Glutamatergic neuron (in vitro differentiated cells): ENCODE data around the gene WWOX. TPM values are rescaled to one million over a fixed set of nuclear protein-coding genes. Genes with fewer than 3 reads are reported as not detected.

ENCODE experiments used
- DNase-seq: peaks from one replicate; pipeline ENCODE4 v3.0.0; 2022
- H3K27ac Mint-ChIP-seq: one replicate; pipeline ENCODE4 v1.8.0; 2020; ENCODE audit warnings: mild to moderate bottlenecking, mixed read lengths, inconsistent platforms; ENCODE audit not compliant: unreplicated experiment
- H3K27me3 Mint-ChIP-seq: one replicate; pipeline ENCODE4 v1.8.0; 2020; ENCODE audit warnings: mild to moderate bottlenecking, moderate library complexity, mixed read lengths, inconsistent platforms; ENCODE audit not compliant: unreplicated experiment
- H3K36me3 Mint-ChIP-seq: one replicate; pipeline ENCODE4 v1.8.0; 2020; ENCODE audit warnings: mild to moderate bottlenecking, mixed read lengths, inconsistent platforms; ENCODE audit not compliant: unreplicated experiment
- H3K4me1 Mint-ChIP-seq: one replicate; pipeline ENCODE4 v1.8.0; 2020; ENCODE audit warnings: mild to moderate bottlenecking, low read depth, mixed read lengths, inconsistent platforms; ENCODE audit not compliant: unreplicated experiment
- H3K4me3 Mint-ChIP-seq: one replicate; pipeline ENCODE4 v1.8.0; 2020; ENCODE audit warnings: mild to moderate bottlenecking, mixed read lengths, inconsistent platforms; ENCODE audit not compliant: unreplicated experiment
- H3K9me3 Mint-ChIP-seq: one replicate; pipeline ENCODE4 v1.8.0; 2020; ENCODE audit warnings: mild to moderate bottlenecking, moderate library complexity, mixed read lengths, inconsistent platforms; ENCODE audit not compliant: unreplicated experiment
- total RNA-seq: library from RNA; stranded (reverse); fragmentation: NEBNext Ultra II Directional; extraction: Animal tissue kit (Norgen Biotek cat#: 25700); gene quantifications from one replicate; pipeline ENCODE4 v1.2.1, GENCODE V29; 2021; ENCODE audit not compliant: unreplicated experiment
- TF ChIP-seq, protein P1 (sequence below): fragments of 200-600 bp; sonication (generic); IDR thresholded peaks from one replicate; pipeline ENCODE4 v1.5.0; 2021; ENCODE audit not compliant: partially characterized antibody, unreplicated experiment

Gene WWOX
- total RNA-seq, 1 donor from 2014 or later = 10.3 TPM

DNA sequence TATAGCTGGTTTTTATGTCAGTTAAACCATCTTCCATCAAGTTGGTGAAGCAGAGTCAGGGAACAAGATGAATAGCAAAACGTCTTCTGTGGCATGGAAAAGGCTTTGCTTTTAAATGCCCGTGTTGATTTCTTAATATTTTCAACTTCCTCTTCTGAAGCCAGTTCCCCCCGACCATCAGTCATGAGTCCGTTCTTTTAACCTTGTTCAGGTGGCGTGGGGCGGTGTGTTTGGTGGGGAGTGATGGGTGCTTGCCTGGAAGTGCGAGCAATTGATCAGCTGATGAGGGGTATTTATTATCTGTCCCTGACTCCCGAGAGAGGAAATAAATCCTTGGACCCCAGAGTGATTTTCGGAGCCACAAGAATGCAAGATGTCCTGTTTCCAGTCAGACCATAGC is 147.1 kb downstream of the WWOX start:
- H3K36me3 Mint-ChIP-seq = no peaks in the 10 kb centered on the region
- H3K9me3 Mint-ChIP-seq = no peaks in the 10 kb centered on the region
- TF ChIP-seq, protein P1, sequence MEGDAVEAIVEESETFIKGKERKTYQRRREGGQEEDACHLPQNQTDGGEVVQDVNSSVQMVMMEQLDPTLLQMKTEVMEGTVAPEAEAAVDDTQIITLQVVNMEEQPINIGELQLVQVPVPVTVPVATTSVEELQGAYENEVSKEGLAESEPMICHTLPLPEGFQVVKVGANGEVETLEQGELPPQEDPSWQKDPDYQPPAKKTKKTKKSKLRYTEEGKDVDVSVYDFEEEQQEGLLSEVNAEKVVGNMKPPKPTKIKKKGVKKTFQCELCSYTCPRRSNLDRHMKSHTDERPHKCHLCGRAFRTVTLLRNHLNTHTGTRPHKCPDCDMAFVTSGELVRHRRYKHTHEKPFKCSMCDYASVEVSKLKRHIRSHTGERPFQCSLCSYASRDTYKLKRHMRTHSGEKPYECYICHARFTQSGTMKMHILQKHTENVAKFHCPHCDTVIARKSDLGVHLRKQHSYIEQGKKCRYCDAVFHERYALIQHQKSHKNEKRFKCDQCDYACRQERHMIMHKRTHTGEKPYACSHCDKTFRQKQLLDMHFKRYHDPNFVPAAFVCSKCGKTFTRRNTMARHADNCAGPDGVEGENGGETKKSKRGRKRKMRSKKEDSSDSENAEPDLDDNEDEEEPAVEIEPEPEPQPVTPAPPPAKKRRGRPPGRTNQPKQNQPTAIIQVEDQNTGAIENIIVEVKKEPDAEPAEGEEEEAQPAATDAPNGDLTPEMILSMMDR = no peak
- no peak for DNase-seq
- no peak overlapping the region for H3K4me3 Mint-ChIP-seq
- no peak overlapping the region for H3K27ac Mint-ChIP-seq
- H3K4me1 Mint-ChIP-seq = peaks cover 6% of the 10 kb centered on the region
- H3K27me3 Mint-ChIP-seq = no peaks in the 10 kb centered on the region

DNA sequence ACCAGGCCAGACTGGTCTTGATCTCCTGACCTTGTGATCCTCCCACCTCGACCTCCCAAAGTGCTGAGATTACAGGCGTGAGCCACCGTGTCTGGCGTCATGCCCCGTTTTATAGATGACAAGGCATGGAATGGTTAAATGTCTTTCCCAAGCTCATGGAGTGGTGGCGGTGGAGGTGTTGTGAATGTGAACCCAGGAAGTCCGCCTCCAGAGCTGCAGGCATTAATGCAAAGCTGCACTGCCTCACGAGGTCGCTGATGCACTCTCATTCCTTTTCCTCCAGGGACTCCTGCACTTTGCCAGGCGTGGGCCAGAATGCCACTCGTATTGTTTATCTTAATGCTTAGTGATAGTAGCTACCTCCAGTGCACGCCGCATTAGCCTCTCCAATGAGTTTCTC is 149.6 kb downstream of the WWOX start:
- Mint-ChIP-seq H3K4me1 (peaks cover 6% of the 10 kb centered on the region), H3K27me3 (no peaks in the 10 kb centered on the region), H3K27ac (no peak overlapping the region), H3K9me3 (no peaks in the 10 kb centered on the region), H3K4me3 (no peak overlapping the region), H3K36me3 (no peaks in the 10 kb centered on the region)
- DNase-seq = peak; percentile 29
- TF ChIP-seq, protein P1 = no peak

DNA sequence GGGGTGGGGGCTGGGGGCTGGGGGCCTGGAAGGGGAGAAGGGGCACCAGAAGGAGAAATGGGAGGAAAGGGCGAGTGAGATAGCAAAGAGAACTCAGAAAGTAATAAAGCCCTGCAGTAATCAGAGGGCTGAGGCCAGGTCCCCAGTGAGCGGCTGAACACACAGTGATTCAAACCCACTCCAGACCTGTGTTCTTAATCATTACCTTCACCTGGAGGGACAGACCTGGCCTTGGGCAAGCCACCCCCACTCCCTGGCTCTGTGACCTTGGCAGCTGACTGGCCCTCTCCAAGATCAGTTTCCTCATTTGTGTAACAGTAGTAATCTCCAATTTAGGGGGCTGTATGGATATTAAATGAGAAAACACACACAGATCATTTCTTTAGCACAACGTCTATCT is 150.4 kb downstream of the WWOX start:
- DNase-seq = no peak
- Mint-ChIP-seq H3K4me1 (peaks cover 6% of the 10 kb centered on the region), H3K36me3 (no peaks in the 10 kb centered on the region), H3K4me3 (no peak overlapping the region), H3K27me3 (no peaks in the 10 kb centered on the region), H3K27ac (no peak overlapping the region), H3K9me3 (no peaks in the 10 kb centered on the region)
- TF ChIP-seq, protein P1 = no peak

DNA sequence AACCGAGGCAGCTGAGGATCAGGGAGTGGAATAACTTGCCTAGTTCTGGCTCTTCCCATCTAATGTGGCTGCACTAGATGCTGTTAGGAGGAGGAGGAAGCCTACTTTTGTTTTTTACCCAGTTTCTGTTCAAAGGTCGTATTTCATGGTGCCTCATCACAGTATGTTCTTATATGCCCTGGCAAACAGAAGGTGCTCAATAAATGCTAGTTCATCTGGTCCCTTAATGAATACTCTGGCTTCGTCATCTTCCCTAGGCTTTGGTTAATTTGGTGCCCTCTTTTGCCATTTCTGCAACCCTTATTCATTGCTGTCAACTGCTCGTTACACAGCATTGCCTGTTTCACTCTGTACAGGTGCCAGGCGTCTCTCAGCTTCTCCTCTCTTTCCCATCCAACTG is 151.7 kb downstream of the WWOX start:
- H3K4me3 Mint-ChIP-seq = no peak overlapping the region
- TF ChIP-seq, protein P1 = no peak
- H3K27me3 Mint-ChIP-seq = no peaks in the 10 kb centered on the region
- DNase-seq = no peak
- no peak overlapping the region for H3K27ac Mint-ChIP-seq
- peaks cover 6% of the 10 kb centered on the region for H3K4me1 Mint-ChIP-seq
- no peaks in the 10 kb centered on the region for H3K9me3 Mint-ChIP-seq
- H3K36me3 Mint-ChIP-seq = no peaks in the 10 kb centered on the region

DNA sequence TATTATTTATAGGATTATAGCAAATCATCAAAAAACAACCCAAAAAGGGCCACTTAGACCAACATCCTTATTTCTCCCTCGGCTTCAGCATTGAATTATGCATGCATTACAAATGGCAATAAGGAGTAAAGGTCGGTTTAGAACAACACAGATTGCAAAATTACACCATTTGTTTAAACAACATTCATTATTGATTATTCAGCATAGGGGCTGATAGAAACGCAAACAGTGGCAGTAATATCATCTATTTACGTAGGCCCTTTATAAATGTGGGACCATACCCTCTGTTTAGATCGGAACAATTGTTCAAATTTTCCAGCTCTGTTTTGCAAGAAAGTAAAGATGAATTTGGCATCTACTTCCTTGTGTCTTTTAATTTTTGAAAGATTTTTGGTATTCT is 153.3 kb downstream of the WWOX start:
- Mint-ChIP-seq H3K36me3 (no peaks in the 10 kb centered on the region), H3K4me1 (peaks cover 4% of the 10 kb centered on the region), H3K27ac (no peak overlapping the region), H3K9me3 (no peaks in the 10 kb centered on the region), H3K27me3 (no peaks in the 10 kb centered on the region), H3K4me3 (no peak overlapping the region)
- TF ChIP-seq, protein P1 = no peak
- DNase-seq = no peak
